WTC11 (cell line): ENCODE results near the gene ANKRD17. TPM values are rescaled to one million over a fixed set of nuclear protein-coding genes. Genes with fewer than 3 reads are reported as not detected.

Experiments
- ATAC-seq: fragments of 200-7000 bp; cut with Tn5 transposase; 2 replicates; pipeline ENCODE4 v1.10.0; 2021; ENCODE audit warnings: mild to moderate bottlenecking, moderate library complexity
- CTCF ChIA-PET: fragments of 300-600 bp; sonication (Branson Sonifier 250); formaldehyde crosslinking; loops from one replicate; lab custom pipeline; 2021; ENCODE audit warnings: antibody characterized with exemption; lab: Charles Lee
- POLR2A ChIA-PET: fragments of 350-600 bp; sonication (Branson Sonifier 250); formaldehyde crosslinking; loops from one replicate; lab custom pipeline; 2021; ENCODE audit warnings: antibody characterized with exemption; lab: Charles Lee
- DNase-seq: peaks from one replicate; pipeline ENCODE4 v3.0.0; 2021; ENCODE audit warnings: low spot score
- H3K27ac Mint-ChIP-seq: 2 replicates; pipeline ENCODE4 v1.8.0; 2021; ENCODE audit warnings: mixed read lengths
- H3K27me3 Mint-ChIP-seq: 2 replicates; pipeline ENCODE4 v1.8.0; 2021; ENCODE audit warnings: low read depth, mild to moderate bottlenecking, moderate library complexity, mixed read lengths
- H3K36me3 Mint-ChIP-seq: 2 replicates; pipeline ENCODE4 v1.8.0; 2021; ENCODE audit warnings: mixed read lengths
- H3K4me1 Mint-ChIP-seq: 2 replicates; pipeline ENCODE4 v1.8.0; 2022; ENCODE audit warnings: mixed read lengths
- H3K4me3 Mint-ChIP-seq: 2 replicates; pipeline ENCODE4 v1.8.0; 2021; ENCODE audit warnings: mild to moderate bottlenecking, moderate library complexity, mixed read lengths
- H3K9me3 Mint-ChIP-seq: 2 replicates; pipeline ENCODE4 v1.8.0; 2021; ENCODE audit warnings: mixed read lengths
- ATF1 ChIP-seq: sonication (generic); formaldehyde crosslinking; IDR thresholded peaks from 2 replicates; pipeline ENCODE4 v1.8.1; 2023; ENCODE audit warnings: mild to moderate bottlenecking, moderate library complexity, missing genetic modification reagents
- CDX4 ChIP-seq: fragments of 250-450 bp; sonication (Bioruptor Pico); IDR thresholded peaks from 2 replicates; pipeline ENCODE4 v1.9.0; 2021; ENCODE audit warnings: moderate library complexity, mild to moderate bottlenecking, inconsistent platforms, borderline replicate concordance
- E2F4 ChIP-seq: sonication (generic); formaldehyde crosslinking; IDR thresholded peaks from 2 replicates; pipeline ENCODE4 v1.8.1; 2022; ENCODE audit warnings: low read depth, mild to moderate bottlenecking, moderate library complexity, missing genetic modification reagents, borderline replicate concordance
- ETV6 ChIP-seq: sonication (generic); formaldehyde crosslinking; IDR thresholded peaks from 2 replicates; pipeline ENCODE4 v1.8.1; 2022; ENCODE audit warnings: mild to moderate bottlenecking, missing genetic modification reagents
- HMGA2 ChIP-seq: fragments of 250-450 bp; sonication (Bioruptor Pico); IDR thresholded peaks from 2 replicates; pipeline ENCODE4 v1.4.0; 2021; ENCODE audit warnings: mild to moderate bottlenecking, moderate library complexity
- JAZF1 ChIP-seq: fragments of 250-450 bp; sonication (Bioruptor Pico); IDR thresholded peaks from 2 replicates; pipeline ENCODE4 v1.9.0; 2021; ENCODE audit warnings: moderate library complexity, mild to moderate bottlenecking, inconsistent platforms
- MYBL2 ChIP-seq: sonication (generic); formaldehyde crosslinking; IDR thresholded peaks from 2 replicates; pipeline ENCODE4 v1.8.1; 2023; ENCODE audit warnings: mild to moderate bottlenecking, moderate library complexity, missing genetic modification reagents
- SMAD4 ChIP-seq: sonication (generic); formaldehyde crosslinking; IDR thresholded peaks from 2 replicates; pipeline ENCODE4 v1.8.0; 2022; ENCODE audit warnings: mild to moderate bottlenecking, missing genetic modification reagents
- SOX15 ChIP-seq: fragments of 250-450 bp; sonication (Bioruptor Pico); IDR thresholded peaks from 2 replicates; pipeline ENCODE4 v1.9.0; 2021; ENCODE audit warnings: mild to moderate bottlenecking
- STAT6 ChIP-seq: sonication (generic); formaldehyde crosslinking; conservative IDR thresholded peaks from 2 replicates; pipeline ENCODE4 v1.8.1; 2023; ENCODE audit warnings: mild to moderate bottlenecking, low read depth, missing genetic modification reagents, moderate library complexity
- TEAD1 ChIP-seq: sonication (generic); formaldehyde crosslinking; IDR thresholded peaks from 2 replicates; pipeline ENCODE4 v1.8.0; 2022; ENCODE audit warnings: mild to moderate bottlenecking, missing genetic modification reagents
- ZMAT4 ChIP-seq: fragments of 250-450 bp; sonication (Bioruptor Pico); IDR thresholded peaks from 2 replicates; pipeline ENCODE4 v1.9.0; 2021; ENCODE audit warnings: mild to moderate bottlenecking
- ZNF121 ChIP-seq: sonication (generic); formaldehyde crosslinking; IDR thresholded peaks from 2 replicates; pipeline ENCODE4 v1.8.0; 2023; ENCODE audit warnings: missing genetic modification reagents
- ZNF232 ChIP-seq: sonication (generic); formaldehyde crosslinking; IDR thresholded peaks from 2 replicates; pipeline ENCODE4 v1.8.0; 2022; ENCODE audit warnings: mild to moderate bottlenecking, missing genetic modification reagents
- ZNF396 ChIP-seq: fragments of 250-450 bp; sonication (Bioruptor Pico); IDR thresholded peaks from 2 replicates; pipeline ENCODE4 v1.8.0; 2021; ENCODE audit warnings: mild to moderate bottlenecking, moderate library complexity, borderline replicate concordance
- total RNA-seq: library from RNA; stranded (reverse); gene quantifications from 3 replicates; pipeline ENCODE4 v1.2.3, GENCODE V29; 2021

Gene ANKRD17
- total RNA-seq, 1 experiment from 2014 or later: 76.0 TPM

- H3K36me3 Mint-ChIP-seq: peaks cover 37% of the 10 kb centered on the region
- H3K27ac Mint-ChIP-seq: no peak overlapping the region
- ChIA-PET POLR2A (no interaction called here), CTCF (no interaction called here)
- no peak for TF ChIP-seq STAT6 (CRISPR knock-in tag)
- TF ChIP-seq SOX15: no peak
- no peak for TF ChIP-seq JAZF1
- no peak for TF ChIP-seq HMGA2 (CRISPR knock-in tag)
- no peak for TF ChIP-seq ZNF396 (CRISPR knock-in tag)
- TF ChIP-seq MYBL2 (CRISPR knock-in tag): no peak
- no peak for TF ChIP-seq ATF1
- peaks cover 7% of the 10 kb centered on the region for H3K4me1 Mint-ChIP-seq
- H3K9me3 Mint-ChIP-seq: no peaks in the 10 kb centered on the region
- H3K27me3 Mint-ChIP-seq: no peaks in the 10 kb centered on the region
- no peak for DNase-seq
- ATAC-seq: no peak
- H3K4me3 Mint-ChIP-seq: no peak overlapping the region
Observed at GRCh38 chr4:73133784-73134183, 124.8 kb downstream of the ANKRD17 start.

GRCh38 chr4:73131281-73131680 is 127.3 kb downstream of the ANKRD17 start:
- DNase-seq: no peak
- Mint-ChIP-seq H3K36me3 (peaks cover 31% of the 10 kb centered on the region), H3K9me3 (no peaks in the 10 kb centered on the region), H3K27ac (no peak overlapping the region), H3K27me3 (no peaks in the 10 kb centered on the region), H3K4me3 (no peak overlapping the region), H3K4me1 (peaks cover 7% of the 10 kb centered on the region)
- ChIA-PET CTCF (no interaction called here), POLR2A (no interaction called here)
- TF ChIP-seq E2F4 (no peak), ZMAT4 (CRISPR knock-in tag) (no peak), SMAD4 (CRISPR knock-in tag) (no peak), CDX4 (no peak), ETV6 (CRISPR knock-in tag) (no peak), TEAD1 (CRISPR knock-in tag) (no peak)
- no peak for ATAC-seq

GRCh38 chr4:73129319-73129718 is 129.3 kb downstream of the ANKRD17 start:
- no peaks in the 10 kb centered on the region for H3K9me3 Mint-ChIP-seq

GRCh38 chr4:73127839-73128453 is 130.7 kb downstream of the ANKRD17 start:
- no peaks in the 10 kb centered on the region for H3K9me3 Mint-ChIP-seq
- POLR2A ChIA-PET: no interaction called here
- CTCF ChIA-PET: interaction anchor here (0.8 to 1.8 kb wide), 8 partner anchors 9 to 131 kb away, joined by 3 to 12 read pairs (median 3); partner anchors contain the start of gene ANKRD17
- ATAC-seq (peak; percentile 94), DNase-seq (peak; percentile 10)
- no peak for TF ChIP-seq ZNF396 (CRISPR knock-in tag)
- H3K4me3 Mint-ChIP-seq: no peak overlapping the region
- H3K27me3 Mint-ChIP-seq: no peaks in the 10 kb centered on the region
- no peak overlapping the region for H3K27ac Mint-ChIP-seq
- H3K36me3 Mint-ChIP-seq: peaks cover 32% of the 10 kb centered on the region
- peaks cover 7% of the 10 kb centered on the region for H3K4me1 Mint-ChIP-seq

More at GRCh38 chr4:73129319-73129718, 129.3 kb downstream of the ANKRD17 start:
- Mint-ChIP-seq H3K4me3 (no peak overlapping the region), H3K36me3 (peaks cover 34% of the 10 kb centered on the region), H3K27ac (no peak overlapping the region), H3K4me1 (peaks cover 7% of the 10 kb centered on the region), H3K27me3 (no peaks in the 10 kb centered on the region)
- DNase-seq (no peak), ATAC-seq (no peak)
- ChIA-PET POLR2A (interaction anchor here (1.1 kb wide), 1 partner anchor 11 kb away, joined by 3 read pairs; no protein-coding TSS in a partner anchor), CTCF (no interaction called here)
- TF ChIP-seq ZNF232 (CRISPR knock-in tag): no peak
- peak; percentile 80 for TF ChIP-seq ZNF121
